ENCODE results near the gene NMUR1.
"Not testable (repeated sequence)": the region's sequence is repeated elsewhere in the genome, so short reads cannot be mapped to it uniquely, and the experiment has no call there.

The NMUR1 gene, protein sequence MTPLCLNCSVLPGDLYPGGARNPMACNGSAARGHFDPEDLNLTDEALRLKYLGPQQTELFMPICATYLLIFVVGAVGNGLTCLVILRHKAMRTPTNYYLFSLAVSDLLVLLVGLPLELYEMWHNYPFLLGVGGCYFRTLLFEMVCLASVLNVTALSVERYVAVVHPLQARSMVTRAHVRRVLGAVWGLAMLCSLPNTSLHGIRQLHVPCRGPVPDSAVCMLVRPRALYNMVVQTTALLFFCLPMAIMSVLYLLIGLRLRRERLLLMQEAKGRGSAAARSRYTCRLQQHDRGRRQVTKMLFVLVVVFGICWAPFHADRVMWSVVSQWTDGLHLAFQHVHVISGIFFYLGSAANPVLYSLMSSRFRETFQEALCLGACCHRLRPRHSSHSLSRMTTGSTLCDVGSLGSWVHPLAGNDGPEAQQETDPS

GRCh38 chr2:231530099-231531011, at the start of gene NMUR1:
NMUR1 (minus strand) TSS chr2:231530445; CDS start chr2:231530361, 84 bp downstream.
- DNase-seq (ENCODE audit: extremely low read depth in 1 of 2, low read depth in 1 of 2) = peak in 1 of 2 donors; percentile 59

- no peak for DNase-seq (ENCODE audit: extremely low read depth in 1 of 2, low read depth in 1 of 2)
These were observed 49.3 kb upstream of the NMUR1 start for GRCh38 chr2:231579560-231579959.

- not testable (repeated sequence) for DNase-seq (ENCODE audit: extremely low read depth in 1 of 2, low read depth in 1 of 2)
These were observed 48.4 kb upstream of the NMUR1 start for GRCh38 chr2:231578655-231579054.

DNA sequence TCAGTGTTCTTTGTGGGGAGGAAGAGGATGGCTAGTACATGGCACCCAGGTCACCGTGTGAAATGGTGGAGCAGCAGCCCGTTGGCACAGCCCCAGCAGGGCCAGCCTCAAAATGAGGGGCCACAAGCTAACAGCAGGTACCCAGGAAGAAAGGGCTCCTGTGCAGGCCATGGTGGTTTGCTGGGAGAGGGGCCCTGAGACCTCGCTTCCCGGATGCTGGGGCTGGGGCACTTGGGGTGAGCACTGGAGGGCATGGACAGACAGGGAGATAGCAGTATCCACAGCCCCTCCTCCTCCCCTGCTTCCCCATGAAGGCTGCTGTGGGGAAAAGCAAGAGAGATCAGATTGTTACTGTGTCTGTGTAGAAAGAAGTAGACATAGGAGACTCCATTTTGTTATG, 46.2 kb upstream of the NMUR1 start:
- no peak for DNase-seq (ENCODE audit: extremely low read depth in 1 of 2, low read depth in 1 of 2)

GRCh38 chr2:231575612-231576256, 45.5 kb upstream of the NMUR1 start:
- no peak for DNase-seq (ENCODE audit: extremely low read depth in 1 of 2, low read depth in 1 of 2)

DNA sequence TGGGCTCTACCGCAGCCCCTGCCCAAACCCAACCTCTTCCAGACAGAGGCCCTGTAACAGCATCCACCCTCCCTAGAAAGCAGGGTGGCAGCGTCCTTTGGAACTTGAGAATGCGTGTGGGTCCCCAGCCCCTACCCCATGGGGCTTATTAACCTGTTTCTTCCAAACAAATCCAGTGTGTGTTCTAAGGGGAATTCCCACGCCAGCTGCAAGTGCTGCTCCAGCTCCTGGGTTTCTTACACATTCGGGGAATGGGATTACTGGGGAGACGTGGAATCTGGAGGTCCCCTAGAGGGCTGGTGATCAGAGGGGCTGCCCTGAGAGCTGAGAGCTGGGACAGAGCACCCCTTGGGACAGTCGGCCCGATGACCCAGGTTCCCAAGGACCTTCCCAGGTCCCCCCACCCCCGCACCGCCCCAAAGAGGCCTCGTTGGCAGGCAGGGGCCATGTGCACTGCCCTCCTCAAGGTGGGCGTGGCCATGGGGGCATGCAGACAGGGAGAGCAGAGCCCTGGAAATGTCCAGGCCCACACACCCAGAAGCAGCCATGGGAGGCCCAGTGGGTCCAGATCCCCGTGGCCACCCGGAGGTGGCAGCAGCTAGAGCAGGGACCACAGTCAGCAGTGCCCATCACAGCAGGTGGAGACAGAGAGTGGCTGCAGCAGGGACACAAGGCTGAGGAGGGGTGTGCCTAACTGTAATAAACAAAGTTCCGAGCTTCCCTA, 43.6 kb upstream of the NMUR1 start:
- no peak for DNase-seq (ENCODE audit: extremely low read depth in 1 of 2, low read depth in 1 of 2)

GRCh38 chr2:231573096-231573495, 42.9 kb upstream of the NMUR1 start:
- no peak for DNase-seq (ENCODE audit: extremely low read depth in 1 of 2, low read depth in 1 of 2)

DNA sequence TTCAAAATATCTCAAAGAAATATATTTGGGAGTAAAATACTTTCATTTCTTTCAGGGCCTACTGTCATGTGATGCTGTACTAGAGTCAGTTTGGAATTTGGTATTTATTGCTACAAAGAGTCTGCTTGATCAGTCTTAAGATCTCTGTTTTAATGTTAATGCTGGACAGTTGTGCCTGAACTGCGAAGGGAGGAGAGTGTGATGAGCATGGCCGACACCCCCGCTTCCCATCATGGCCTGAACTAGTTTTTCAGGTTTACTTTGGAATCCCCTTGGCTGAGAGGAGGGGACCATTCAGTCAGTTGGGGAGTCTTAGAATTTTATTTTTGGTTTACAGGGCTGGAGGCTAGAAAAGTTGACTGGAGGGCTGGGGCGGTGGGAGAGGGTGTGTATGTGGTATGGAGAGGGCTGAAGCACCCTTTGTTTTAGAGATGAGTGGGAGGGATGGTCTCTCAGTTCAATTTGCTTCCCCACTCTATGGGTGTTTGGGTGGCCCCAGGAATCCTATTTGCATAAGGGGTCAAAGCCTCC, 41.5 kb upstream of the NMUR1 start:
- DNase-seq (ENCODE audit: extremely low read depth in 1 of 2, low read depth in 1 of 2) = no peak

GRCh38 chr2:231570915-231571314, 40.7 kb upstream of the NMUR1 start:
- not testable (repeated sequence) for DNase-seq (ENCODE audit: extremely low read depth in 1 of 2, low read depth in 1 of 2)

- DNase-seq (ENCODE audit: extremely low read depth in 1 of 2, low read depth in 1 of 2) = no peak
These were observed 38.7 kb upstream of the NMUR1 start for GRCh38 chr2:231568785-231569435.

GRCh38 chr2:231568098-231568784, 38.0 kb upstream of the NMUR1 start:
- no peak for DNase-seq (ENCODE audit: extremely low read depth in 1 of 2, low read depth in 1 of 2)

DNA sequence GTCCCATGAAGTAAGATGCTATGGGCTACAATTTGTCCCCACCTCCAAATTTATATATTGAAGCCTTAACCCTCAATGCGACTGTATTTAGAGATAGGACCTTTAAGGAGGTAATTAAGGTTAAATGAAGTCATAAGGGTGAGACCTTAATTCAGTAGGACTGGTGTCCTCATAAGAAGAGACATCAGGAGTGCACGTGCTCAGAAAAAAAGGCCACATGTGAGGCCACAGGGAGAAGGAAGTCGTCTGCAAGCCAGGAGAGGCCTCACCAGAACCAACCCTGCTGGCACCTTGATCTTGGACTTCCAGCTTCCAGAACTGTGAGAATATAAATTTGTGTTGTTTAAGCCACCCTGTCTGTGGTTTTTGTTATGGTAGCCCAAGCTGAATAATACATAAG, 36.9 kb upstream of the NMUR1 start:
- no peak for DNase-seq (ENCODE audit: extremely low read depth in 1 of 2, low read depth in 1 of 2)

- no peak for DNase-seq (ENCODE audit: extremely low read depth in 1 of 2, low read depth in 1 of 2)
These were observed 35.8 kb upstream of the NMUR1 start for GRCh38 chr2:231565887-231566594.

DNA sequence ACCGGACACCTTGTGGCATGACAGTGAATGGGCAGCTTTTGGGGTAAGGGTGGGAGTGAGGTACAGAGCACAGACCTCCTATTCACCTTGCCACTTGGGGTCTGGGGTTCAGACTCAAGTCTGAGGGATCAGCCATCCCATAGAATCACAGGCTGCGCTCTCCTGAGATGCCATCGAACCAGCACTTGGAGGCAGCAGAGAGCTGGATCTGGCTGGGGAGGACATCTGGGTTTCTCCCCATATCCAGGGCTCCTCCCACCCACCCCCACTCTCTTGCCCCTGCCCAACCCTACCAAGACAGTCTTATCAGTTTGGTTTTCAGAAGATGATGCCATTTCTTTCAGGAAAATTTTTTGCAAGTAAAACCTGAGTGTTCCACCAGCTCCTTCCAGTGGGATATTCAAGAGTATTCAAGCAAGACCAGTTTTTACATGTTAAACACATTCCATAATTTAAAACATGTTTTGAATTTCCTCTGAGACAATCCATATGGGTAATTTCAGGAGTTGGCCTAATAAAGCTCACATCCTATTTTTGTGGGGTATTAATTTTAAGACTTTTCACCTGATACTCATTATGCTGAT, 33.2 kb upstream of the NMUR1 start:
- DNase-seq (ENCODE audit: extremely low read depth in 1 of 2, low read depth in 1 of 2) = no peak

DNA sequence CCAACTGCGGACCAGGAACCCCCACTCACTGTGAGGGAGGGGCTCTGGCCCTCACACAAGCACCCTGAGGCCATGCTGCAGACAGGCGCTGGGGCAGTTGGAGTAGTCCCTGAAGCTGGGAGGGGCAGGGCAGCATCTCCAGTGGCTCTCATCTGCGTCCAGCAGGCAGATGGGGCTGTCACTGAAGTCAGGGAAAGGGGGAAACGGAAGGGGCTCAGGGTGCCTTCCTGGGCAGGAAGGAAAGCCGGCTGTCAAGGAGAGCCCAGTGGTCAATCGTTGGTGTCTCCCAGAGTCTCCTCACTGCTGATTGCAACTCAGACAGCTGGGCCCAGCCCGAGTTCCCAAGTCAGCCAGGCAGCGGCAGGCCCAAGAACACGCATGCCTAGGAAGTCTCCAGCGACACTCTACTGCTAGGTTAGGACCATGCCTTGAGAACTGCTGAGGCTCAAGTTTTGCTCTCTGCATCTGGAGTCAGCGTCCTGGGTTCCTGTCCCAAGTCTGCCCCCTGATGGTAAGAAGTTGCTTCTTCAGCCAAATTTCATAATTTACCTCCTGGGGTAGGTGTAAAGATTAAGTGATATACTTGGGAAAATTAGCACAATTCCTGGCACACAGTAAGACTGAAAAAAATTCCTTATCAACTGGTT, 27.4 kb upstream of the NMUR1 start:
- peak; percentile 27 to 34 for DNase-seq (ENCODE audit: extremely low read depth in 1 of 2, low read depth in 1 of 2)

DNA sequence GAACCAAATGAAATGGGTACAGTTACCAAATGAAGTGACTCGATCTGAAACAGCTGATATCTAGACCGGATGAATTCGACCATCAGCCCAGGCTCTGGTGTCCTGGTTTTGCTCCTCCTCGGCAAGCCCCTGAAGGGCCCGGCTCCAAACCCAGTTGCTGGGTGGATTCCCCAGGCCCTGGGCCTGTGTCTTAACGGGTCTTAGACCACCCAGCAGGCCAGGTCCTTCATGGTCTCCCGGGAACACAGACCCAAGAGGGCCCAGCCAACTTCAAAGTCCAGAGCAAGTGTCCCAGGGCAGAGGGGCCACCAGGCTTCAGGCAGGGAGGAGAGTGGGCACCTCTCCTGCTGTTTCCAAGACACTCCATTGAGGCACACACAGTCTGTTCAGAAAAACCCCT, 26.7 kb upstream of the NMUR1 start:
- DNase-seq (ENCODE audit: extremely low read depth in 1 of 2, low read depth in 1 of 2) = no peak

- not testable (repeated sequence) for DNase-seq (ENCODE audit: extremely low read depth in 1 of 2, low read depth in 1 of 2)
These were observed 26.3 kb upstream of the NMUR1 start for GRCh38 chr2:231556496-231556895.
